GM18502 (cell line): ENCODE measurements around the gene SERP2.
"Not testable (repeated sequence)": the region's sequence is repeated elsewhere in the genome, so short reads cannot be mapped to it uniquely, and the experiment has no call there.

Experiments used
- ATAC-seq: cut with Tn5 transposase; IDR thresholded peaks from one replicate; pipeline ENCODE4 v1.9.1; 2021; ENCODE audit warnings: mild to moderate bottlenecking; ENCODE audit not compliant: unreplicated experiment, poor library complexity

Gene SERP2

GRCh38 chr13:44373601-44374347, at the start of gene SERP2:
SERP2 (plus strand) TSS chr13:44373824; CDS start chr13:44374026, 202 bp downstream.
- no peak for ATAC-seq

DNA sequence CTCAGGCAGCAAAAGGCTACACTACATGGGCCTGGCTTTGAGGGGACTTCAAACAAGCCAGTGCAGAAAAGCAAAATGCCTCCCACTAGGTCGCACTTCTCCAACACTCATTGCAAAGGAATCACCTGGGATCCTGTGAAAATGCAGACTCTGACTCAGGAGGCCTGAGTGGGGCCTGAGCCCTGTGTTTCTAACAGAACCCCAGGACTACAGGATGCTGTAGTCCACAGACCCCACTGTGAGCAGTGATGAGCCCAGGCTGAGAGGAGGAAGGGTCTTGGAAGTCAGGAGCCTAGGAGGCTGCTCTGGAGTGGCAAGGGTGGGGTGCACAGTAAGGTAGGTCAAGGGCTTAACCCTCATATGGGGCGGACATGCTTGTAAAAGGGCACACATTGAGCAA, 46.7 kb upstream of the SERP2 start:
- no peak for ATAC-seq

DNA sequence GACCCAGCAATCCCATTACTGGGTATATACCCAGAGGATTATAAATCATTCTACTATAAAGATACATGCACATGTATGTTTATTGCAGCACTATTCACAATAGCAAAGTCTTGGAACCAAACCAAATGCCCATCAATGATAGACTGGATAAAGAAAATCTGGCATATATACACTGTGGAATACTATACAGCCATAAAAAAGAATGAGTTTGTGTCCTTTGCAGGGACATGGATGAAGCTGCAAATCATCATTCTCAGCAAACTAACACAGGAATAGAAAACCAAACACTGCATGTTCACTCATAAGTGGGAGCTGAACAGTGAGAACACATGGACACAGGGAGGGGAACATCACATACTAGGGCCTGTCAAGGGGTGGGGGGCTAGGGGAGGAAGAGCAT, 44.6 kb upstream of the SERP2 start:
- ATAC-seq = not testable (repeated sequence)

- no peak for ATAC-seq
These were observed 43.6 kb upstream of the SERP2 start for GRCh38 chr13:44329909-44330545.

DNA sequence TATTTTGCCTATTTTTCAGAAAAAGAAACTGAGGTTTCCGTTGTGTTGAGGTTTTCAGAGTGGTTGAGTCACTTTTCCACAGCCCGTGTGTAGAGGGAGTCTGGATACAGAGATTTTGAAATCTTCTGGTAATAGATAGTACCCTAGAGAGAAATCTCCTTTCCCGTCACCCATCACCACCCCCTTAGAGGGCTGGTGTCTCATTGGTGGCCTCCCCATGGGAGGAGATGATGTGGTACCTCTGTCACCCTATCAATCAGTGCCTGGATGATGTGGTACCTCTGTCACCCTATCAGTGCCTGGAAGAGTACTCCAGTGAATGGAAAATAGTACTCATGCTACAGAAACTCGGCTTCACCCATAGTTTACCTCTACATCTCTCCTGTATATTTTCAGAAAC, 42.2 kb upstream of the SERP2 start:
- ATAC-seq = no peak

DNA sequence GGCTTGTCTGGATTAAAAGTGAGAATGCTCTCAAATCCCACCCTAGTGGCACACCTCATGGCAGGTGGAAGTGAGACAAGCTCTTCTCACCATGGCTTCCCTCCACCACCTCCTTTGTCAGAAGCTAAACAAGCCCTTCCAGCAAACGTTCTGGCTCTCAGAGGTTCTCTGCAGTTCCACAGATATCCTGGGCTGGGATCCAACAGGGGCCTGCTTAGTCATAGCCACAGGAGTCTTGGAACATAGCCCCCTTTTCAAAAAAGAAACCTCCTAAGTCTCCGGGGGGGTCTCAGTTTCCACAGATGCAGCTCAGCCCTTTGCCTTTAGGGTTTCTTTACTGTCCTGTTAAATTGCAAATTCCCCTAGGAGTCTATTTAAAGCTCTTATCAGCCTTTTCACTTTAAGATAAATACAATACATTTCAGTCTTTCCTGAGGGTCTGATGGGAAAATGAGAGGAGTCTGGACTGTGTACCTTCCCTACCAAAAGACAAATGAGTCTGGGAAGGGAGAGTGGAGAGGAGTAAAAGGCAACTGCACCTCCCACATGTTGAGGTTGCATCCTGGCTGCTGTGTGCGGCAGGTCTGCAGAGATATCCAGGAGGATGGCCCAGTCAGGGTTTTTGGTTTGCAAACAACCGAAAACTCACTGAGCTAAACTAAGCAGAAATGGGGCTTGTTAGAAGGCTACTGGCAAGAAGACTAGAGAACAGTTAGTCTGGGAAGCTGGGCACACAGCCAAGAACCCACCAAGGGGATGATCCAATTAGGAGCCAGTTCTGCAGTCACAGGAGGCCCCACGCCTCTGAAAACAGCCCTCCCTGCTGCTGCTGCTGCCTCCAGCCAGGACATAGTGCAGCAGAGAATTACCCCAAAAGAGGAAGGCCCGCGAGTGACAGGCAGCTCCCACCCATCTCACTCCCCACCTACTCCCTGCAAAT, 41.4 kb upstream of the SERP2 start:
- ATAC-seq = no peak

DNA sequence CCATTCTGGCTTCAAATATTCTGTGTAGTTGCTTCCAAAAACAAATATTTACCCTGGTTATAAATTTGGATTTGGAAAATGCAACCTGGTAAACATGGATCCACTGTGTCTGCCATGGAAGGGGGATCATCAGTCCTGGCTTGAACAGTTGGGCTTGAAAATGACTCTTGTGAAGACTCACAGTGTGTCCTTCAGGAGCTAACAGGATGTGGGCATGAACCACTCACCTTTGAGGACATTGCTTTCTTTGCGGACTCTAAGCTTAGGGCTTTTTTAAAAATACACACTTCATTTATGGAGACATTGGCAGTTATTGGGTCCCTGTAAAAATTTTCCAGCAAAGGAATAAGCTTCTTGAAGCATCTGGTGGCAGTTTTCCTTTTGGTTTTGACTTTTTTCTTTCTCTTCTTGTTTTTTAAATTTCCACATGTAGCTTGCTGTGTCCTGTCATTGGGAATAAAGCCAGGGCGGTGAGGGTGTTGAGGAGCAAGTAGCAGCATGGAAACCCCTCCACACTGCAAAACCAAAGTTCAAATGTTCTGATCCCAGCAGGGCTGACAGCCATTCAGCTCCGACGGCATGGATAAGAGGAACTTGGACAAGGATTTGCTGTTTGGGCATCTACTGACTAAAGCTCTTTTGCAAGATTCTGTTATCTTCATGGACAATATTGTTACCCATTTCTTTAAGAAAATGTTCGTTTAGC, 39.5 kb upstream of the SERP2 start:
- no peak for ATAC-seq

- no peak for ATAC-seq
These were observed 38.9 kb upstream of the SERP2 start for GRCh38 chr13:44334751-44335150.

DNA sequence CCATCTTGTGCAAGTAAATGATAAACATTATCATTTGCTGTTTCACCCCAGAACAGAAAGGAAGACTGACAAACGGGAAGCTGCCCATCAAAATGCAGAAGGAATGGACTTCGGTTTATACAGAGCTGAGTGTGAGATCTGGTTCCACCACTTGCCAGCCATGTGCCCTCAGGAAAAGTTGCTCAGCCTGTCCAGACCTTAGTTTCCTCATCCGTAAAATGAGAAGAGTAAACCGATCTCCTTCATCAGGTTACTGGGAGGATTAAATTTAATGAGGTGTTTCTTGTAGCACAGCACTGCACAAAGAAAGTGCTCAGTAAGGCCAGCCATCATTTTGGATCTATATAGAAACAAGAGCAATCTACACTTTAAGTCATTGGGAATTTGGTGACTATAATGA, 36.7 kb upstream of the SERP2 start:
- ATAC-seq = no peak

- ATAC-seq = no peak
These were observed 36.0 kb upstream of the SERP2 start for GRCh38 chr13:44337581-44337980.

- ATAC-seq = no peak
These were observed 33.1 kb upstream of the SERP2 start for GRCh38 chr13:44340508-44340907.

DNA sequence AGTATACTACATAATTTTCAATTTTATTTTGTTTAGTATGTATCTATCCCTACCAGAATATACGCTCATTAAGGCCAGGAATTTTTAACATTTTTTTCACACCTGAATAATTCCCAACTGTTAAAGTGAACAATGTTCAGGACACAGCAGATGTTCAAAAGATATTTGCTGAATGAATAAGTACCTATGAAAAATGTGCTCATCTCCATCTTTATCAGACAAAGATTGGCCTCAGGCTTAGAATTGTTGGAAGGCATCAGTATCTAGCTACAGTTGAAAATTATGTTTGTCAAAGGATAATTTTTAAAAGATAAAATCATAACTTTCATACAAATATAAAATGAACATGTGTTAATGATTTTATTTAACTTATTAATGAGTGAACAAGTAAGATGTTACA, 30.9 kb upstream of the SERP2 start:
- ATAC-seq = no peak

DNA sequence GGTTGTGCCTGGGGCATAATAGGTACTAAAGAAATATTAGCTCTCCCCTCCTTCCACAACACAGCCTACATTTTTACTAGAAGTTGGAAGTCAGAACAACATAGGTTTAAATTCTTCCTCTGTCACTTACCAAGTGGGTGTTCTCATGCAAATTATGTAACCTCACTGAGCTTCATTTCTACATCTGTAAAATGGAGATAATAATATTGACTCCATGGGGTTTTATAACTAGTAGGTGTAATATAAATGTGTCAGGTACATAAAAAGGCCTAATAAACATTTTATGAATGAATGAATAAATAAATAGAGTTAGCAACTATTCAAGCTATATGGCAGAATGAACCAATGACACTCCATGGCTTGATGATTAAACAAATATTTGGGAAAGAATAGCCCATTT, 27.1 kb upstream of the SERP2 start:
- ATAC-seq = no peak

DNA sequence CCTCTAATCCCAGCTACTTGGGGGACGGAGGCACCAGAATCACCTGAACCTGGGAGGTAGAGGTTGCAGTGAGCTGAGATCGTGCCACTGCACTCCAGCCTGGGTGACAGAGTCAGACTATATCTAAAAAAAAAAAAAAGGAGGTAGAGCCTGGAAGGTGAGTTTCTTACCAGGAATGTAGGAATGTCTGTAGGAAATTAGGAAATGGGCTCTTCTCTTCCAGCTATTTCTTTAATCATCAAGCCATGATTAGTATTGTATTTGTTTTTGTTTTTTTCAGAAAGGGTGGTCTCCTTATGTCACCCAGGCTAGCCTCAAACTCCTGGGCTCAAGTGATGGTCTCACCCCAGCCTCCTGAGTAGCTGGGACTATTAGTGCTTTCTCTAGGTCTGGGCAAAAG, 26.3 kb upstream of the SERP2 start:
- ATAC-seq = no peak

- ATAC-seq = no peak
These were observed 25.7 kb upstream of the SERP2 start for GRCh38 chr13:44347949-44348348.

GRCh38 chr13:44350775-44351504, 22.7 kb upstream of the SERP2 start:
- no peak for ATAC-seq

GRCh38 chr13:44351505-44351854, 22.1 kb upstream of the SERP2 start:
- ATAC-seq = no peak

DNA sequence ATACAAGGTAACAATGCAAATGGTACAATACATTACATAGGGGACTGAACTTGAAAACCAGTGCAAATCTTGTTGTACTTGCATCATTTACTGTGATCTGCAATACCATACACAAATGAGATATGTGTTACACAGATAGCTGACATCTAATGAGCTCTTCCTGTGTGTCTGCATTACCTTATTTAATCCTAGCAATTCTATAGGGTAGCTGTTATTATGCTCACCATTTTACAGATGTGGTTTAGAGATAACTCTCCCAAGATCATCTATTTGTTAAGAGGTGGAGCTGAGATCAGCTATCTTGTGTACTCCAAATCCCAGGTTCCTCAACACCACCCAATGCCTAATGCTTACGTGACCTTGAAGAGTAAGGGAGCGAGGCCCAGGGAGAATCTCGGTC, 21.4 kb upstream of the SERP2 start:
- no peak for ATAC-seq

DNA sequence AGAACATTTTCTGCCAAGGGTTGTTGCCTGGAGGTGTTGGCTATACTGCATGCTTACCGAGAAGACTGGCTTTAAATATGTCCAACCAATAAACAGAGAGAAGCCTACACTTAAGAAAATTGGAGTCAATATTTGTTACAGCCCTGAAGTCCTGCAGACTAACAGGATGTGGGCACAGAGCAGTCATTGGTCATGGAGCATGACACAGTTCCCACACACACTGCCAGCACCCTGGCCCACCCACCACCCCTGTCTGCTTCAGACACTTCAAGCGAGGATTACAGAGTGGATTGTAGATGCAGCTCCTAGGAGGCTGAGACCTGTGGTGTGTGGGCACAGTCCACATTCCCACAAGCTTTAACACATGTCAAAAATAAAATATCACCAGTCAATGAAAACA, 21.0 kb upstream of the SERP2 start:
- no peak for ATAC-seq

GRCh38 chr13:44354331-44354730, 19.3 kb upstream of the SERP2 start:
- ATAC-seq = no peak
